Body of pancreas (tissue), 4 donors: ENCODE results near the gene CACYBP.

Experiments
- POLR2A ChIP-seq, 3 donors: fragments of 450-650 bp; IDR thresholded peaks; one replicate each; pipeline ENCODE4 v1.6.1; 2016; ENCODE audit warnings: antibody characterized with exemption in 3 of 3, mild to moderate bottlenecking in 2 of 3
- TF ChIP-seq, protein P1 (sequence below), 7 experiments: fragments of 450-650 bp in 4 of 7; fragments of 200-600 bp in 3 of 7; sonication (generic) in 3 of 7; IDR thresholded peaks; one replicate each; pipeline ENCODE4 v1.5.1; 2016 to 2019; ENCODE audit warnings: antibody characterized with exemption in 7 of 7

DNA sequence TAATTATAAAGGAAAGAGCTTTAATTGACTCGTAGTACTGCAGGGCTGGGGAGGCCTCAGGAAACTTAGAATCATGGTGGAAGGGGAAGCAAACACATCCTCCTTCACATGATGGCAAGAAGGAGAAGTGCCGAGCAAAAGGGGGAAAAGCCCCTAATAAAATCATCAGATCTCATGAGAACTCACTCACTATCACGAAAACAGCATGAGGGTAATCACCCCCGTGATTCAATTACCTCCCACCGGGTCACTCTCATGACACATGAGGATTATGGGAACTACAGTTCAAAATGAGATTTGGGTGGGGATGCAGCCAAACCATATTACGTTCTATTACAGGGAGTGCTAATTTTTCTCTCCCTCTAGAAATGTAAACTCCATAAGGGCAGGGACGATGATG, 37.7 kb downstream of the CACYBP start:
- TF ChIP-seq, protein P1, sequence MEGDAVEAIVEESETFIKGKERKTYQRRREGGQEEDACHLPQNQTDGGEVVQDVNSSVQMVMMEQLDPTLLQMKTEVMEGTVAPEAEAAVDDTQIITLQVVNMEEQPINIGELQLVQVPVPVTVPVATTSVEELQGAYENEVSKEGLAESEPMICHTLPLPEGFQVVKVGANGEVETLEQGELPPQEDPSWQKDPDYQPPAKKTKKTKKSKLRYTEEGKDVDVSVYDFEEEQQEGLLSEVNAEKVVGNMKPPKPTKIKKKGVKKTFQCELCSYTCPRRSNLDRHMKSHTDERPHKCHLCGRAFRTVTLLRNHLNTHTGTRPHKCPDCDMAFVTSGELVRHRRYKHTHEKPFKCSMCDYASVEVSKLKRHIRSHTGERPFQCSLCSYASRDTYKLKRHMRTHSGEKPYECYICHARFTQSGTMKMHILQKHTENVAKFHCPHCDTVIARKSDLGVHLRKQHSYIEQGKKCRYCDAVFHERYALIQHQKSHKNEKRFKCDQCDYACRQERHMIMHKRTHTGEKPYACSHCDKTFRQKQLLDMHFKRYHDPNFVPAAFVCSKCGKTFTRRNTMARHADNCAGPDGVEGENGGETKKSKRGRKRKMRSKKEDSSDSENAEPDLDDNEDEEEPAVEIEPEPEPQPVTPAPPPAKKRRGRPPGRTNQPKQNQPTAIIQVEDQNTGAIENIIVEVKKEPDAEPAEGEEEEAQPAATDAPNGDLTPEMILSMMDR (IDR thresholded peaks at IDR 0.05), result no peak
- no peak for TF ChIP-seq POLR2A (IDR thresholded peaks at IDR 0.05)
